GM19351 (cell line): ENCODE results near the gene COPS6.

Experiments
- ATAC-seq: cut with Tn5 transposase; IDR thresholded peaks from one replicate; pipeline ENCODE4 v1.9.1; 2021; ENCODE audit warnings: mild to moderate bottlenecking, moderate library complexity; ENCODE audit not compliant: unreplicated experiment

The COPS6 gene

DNA sequence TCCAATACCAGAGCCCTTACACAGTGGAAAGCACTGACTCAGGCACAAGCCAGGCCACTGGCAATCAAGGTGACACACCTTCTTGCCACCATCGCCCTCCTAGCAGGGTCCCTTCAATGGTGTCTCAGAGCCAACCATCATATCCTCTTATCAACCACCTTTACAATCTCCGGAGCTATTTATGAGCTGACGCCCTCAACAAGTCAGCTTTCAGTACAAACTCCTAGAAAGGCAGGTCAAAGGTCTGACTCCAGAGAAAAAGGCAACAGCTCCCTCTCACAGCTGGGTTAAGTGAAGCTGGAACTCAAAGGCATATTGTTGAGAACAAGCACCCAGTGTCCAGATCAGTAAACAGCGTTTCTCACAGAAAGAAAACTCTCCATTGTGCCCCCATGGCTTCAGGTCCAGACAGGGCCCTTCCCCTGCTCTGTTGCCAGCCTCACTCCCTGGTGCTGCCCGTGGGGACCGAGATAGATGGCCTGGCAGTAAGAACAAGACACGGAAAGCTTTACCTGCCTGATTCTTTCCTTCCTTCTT is 9.7 kb upstream of the COPS6 start:
- no peak for ATAC-seq

DNA sequence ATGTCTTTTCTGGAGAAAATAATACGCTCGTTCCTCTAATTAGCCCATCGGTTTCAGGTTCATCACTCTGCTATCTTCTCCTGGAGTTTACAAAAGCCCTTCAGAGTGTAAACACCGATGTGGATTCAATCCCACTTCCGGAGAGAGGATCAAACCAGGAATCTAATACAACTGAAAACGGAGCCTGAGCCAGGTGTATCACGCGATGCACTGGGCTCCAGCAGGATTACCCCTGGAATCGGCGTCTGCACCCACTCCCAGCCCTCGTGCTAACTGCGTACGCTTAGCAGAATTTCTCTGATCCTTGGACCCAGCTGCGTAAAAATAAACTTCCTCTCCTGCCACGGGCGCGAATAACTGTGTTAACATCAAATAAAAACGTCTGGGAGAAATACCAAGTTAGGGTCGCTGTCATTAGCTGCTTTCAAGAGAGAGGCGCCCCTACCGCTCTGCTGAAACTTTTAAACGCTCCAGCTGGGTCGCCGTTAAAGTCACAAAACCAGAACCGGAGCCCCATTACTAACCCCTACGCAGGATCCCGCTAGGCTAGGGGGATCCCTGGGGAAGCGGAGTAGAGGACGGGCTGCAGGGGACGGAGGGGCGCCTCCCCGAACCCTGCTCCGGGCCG is 7.7 kb upstream of the COPS6 start:
- ATAC-seq: no peak

DNA sequence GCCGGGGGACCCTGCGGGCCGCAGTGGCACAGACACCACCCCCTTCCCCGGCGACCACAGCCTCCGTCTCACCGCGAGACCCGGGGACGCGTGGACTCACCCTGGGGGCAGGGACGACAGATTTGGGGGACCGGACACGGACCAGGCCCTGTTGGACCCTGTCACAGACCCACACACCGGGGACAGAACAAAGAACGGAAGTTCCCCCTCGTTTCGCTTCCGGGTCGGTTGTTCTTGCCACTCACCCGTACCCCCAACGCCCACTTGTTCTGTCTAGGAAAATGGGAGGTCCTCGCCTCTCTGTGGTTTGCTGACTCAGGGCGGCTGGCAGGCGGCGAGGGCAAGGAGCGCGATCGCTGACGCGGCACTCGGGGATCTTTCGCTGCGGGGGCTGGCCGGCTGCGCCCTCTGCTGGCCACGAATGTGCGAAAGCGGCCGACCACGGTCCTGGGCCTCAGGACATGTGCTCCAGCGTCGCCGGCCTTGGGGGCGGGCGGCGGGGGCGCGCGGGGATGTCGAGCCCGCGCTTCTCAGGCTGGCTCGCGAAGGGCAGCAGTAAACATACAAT is 7.2 kb upstream of the COPS6 start, which contains the start of gene ZNF3:
Gene ZNF3 (minus strand): TSS at position 189 of the 568 bp plus-strand sequence. CDS start 4,366 bp downstream, outside the sequence.
- ATAC-seq: peak; percentile 82

DNA sequence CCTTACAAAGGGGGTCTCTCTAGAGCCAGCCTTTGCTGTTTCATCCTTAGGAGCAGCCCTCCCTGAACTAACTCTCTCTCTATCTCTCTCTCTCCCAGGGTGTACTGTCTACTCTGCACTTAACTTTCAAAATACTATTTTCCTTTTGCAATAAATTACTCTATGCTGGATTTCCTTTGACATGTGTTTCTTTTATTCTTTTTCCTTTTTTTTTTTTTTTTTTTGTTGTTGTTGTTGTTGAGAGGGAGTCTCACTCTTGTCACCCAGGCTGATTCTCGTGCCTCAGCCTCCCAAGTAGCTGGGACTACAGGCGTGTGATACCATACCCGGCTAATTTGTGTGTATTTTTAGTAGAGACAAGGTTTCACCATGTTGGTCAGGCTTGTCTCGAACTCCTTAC is 5.8 kb upstream of the COPS6 start:
- no peak for ATAC-seq

DNA sequence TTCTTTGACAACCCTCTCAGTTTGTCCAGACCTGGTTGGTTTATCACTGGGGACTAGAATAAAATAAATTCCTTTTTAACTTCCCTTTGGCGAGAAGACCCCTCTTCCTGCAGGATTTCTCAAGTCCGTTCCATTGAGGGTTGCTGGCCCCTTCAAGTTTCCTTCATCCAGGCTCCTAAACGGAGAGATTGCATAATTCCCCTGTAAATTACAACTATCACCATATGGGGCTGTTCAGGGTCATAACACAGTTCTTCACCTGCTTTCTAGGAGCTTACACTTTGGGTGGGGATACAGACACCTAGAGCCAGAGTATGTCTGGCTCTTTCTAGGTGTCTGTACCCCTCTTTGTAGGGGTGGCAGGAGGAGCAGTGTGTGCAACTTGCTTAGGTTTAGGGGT is 3.3 kb upstream of the COPS6 start:
- ATAC-seq: no peak

DNA sequence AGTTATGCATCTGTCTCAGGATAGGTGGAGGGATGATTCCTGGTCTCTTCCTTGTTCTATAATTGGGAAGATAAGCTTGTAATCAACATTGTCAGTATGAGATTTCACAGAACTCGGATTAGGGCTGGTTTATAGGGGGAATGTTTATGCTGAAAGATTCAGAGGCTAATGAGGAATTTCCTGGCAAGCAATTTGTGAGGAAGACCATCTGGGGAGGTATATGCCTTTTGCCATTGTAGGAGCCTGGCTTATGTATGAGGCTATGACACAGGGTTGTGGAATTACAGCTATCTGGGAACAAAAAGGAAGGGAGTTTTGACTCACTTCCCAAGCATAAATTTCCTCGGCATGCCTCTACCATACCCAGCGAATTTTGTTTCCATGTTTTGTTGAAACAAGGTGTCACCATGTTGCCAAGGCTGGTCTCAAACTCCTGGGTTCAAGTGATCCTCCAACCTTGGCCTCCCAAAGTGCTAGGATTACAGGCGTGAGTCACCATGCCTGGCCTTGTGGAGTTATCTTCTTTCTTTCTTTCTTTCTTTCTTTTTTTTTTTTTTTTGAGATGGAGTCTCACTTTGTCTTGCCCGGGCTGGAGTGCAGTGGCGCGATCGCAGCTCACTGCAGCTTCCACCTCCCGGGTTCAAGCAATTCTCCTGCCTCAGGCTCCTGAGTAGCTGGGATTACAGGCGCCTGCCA is 1.6 kb upstream of the COPS6 start:
- no peak for ATAC-seq

DNA sequence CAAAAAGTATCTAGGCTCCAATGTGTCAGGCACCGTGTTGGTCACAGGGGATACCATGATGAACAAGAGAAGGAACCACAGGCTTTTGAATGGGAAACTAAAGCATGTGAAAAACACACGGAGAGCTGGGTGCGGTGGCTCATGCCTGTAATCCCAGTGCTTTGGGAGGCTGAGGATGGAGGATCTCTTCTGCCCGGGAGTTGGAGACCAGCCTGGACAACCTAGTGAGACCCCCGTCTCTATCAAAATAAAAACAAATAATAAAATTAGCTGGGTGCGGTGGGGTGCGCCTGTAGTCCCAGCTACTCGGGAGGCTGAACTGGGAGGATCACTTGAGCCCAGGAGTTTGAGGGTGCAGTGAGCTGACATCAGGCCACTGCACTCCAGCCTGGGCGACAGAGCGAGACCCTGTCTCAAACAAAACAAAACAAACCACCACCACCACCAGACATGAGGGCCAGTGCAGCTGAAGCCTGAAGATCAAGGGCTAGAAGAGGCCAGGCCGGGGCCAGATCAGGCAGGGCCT is 611 bp upstream of the COPS6 start:
- ATAC-seq: no peak

DNA sequence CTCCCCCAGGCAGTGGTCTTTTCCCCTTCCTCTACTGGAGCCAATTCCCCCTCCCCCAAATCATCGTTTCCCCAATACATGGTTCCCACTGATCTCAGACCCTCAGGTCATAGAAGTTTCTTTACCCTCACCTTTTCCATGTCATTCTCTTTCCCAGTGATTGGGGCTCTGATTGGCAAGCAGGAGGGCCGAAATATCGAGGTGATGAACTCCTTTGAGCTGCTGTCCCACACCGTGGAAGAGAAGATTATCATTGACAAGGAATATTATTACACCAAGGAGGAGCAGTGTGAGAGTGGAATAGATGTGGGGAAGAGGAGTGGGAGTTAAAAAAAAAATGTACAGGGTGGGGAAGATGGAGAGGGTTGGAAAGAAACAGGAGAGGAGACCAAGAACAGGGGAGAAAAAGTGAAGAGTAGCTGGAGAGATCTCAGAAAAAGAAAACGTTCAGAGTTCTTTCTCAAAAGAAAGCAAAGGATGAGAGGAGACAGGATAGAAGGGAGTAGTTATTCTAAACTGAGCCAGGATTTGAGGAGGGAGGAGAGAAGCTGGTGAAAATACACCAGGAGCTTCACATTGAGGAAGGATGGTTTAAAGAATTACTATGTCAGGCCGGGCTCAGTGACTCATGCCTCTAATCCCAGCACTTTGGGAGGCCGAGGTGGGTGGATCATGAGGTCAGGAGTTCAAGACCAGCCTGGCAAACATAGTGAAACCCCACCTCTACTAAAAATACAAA is 858 bp downstream of the COPS6 start:
- no peak for ATAC-seq

DNA sequence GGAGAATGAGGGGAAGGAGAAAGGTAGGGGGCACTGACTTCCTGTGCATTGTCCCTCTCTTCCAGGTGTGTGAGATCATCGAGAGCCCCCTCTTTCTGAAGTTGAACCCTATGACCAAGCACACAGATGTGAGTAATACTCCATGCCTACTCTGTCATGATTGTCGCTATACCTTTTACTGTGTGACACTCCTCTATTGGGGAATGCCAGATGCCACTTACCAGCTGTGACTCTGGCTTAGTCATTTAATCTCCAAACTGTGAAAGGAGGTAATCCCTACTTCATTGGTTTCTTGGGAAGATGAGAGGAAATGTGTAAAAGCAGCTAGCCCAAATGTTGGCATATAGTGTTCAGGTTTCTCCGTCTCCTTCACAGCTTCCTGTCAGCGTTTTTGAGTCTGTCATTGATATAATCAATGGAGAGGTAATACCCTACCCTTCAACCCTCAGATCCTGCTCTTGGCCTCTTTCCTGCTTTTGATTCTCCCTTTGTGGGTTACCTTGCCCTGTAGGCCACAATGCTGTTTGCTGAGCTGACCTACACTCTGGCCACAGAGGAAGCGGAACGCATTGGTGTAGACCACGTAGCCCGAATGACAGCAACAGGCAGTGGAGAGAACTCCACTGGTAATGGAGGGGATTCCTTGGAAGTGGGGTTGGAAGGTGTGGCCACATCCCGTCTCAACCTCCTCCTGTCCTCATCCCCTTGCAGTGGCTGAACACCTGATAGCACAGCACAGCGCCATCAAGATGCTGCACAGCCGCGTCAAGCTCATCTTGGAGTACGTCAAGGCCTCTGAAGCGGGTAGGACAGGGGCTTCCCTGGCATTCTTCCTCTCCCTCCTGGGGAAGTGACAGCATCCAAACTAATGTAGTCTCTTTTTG is 2.0 kb downstream of the COPS6 start:
- ATAC-seq: no peak

DNA sequence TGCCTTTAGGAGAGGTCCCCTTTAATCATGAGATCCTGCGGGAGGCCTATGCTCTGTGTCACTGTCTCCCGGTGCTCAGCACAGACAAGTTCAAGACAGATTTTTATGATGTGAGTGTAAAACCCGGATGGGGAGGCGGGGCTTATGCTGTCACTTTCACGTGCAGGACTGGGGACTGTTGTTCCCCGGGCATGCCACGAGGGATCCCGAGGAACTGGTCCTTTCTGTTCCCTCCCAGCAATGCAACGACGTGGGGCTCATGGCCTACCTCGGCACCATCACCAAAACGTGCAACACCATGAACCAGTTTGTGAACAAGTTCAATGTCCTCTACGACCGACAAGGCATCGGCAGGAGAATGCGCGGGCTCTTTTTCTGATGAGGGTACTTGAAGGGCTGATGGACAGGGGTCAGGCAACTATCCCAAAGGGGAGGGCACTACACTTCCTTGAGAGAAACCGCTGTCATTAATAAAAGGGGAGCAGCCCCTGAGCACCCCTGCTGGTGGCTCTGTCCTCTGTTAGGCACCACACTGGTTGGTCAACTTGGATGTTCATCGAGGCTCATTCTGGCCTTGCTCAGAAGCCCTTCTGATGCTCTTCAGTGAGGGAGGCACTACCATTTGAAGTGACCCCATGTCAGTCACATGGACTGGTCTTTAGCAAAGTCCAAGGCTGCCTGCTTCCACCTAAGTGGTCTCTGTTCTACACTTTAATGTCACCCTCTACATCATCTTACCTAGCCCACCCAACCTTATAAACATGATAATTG is 2.8 kb downstream of the COPS6 start:
- ATAC-seq: no peak

DNA sequence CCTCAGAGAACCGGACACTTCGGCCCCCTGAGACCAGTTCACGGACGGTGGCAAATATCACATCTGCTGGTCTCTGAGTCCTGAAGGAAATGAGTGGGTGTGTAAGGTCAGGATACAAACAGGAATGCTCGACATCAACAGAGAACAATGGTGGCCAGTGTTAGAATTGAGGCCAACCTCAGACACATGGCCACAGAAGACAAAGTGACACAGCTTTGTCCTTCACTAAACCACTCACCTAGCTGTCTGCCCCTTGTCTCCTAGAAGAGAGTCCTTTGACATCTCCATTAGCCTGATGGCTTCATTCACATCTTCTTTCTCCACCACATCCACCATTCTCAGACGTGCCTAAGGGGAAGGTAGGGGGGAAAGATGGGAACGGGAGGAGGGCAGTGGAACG is 4.3 kb downstream of the COPS6 start:
- ATAC-seq: no peak

DNA sequence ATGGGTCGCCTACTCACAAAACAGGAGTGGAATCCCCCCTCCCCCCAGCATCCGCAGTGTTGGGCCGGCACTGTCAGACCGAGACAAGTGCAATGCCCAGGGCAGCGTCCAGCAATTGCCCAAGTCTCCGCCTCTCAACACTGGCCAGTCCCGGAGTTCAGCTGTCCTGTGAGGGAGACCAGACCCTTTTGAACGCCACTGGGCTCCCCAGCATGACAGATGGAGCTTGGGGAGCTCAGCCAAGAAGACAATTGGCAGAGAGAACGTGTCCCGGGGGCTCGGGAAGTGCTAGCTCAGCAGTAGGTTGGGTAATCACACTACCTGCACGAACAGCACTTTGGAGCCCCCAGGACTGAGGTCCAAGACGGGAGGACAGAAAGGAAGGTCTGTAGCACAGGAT is 4.7 kb downstream of the COPS6 start:
- ATAC-seq: no peak

DNA sequence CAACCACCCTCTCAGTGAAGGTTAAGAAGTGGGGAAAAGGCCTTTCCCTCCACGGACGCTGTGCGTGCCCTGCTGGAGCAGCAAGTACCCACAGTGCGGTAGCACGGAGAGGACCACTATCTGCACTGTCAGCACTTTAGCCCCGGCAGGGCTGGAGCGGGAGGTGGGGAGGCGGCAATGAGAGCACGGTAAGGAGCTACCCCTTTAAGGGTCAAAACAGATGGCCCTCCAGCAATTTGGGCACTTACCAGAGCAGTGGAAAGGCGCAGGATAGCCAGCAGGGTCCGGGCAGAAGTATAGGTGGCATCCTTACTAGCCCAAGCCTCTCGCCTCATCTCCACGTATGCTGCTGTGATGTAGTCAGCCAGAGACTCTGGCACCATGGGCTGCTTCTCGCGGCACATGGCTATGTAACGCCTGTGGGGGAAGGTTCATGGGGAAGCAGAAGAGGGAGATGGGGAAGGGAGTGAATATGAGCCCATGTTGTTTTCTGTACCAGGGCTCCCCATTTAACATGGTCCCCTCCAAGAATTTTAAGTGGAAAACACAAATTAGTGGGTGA is 5.2 kb downstream of the COPS6 start:
- no peak for ATAC-seq

DNA sequence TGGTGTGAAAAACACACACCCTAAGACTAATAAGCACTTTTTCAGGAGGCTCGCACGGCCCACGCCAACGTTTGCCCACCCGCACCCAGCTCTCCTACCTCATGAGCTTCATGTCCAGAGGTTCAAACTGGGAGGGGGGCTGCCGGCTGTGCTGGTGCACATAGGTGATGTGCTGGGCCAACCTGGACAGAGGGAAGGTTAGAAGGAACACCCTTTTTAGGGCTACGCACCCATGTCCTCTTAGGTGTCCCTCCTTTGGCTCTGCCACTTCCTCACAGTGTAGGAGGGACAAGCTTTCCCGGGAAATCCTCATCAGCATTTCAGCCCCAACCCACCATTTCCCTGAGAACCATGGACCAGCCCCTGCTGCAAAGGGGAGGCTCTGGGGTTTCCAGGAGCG is 6.5 kb downstream of the COPS6 start:
- no peak for ATAC-seq

DNA sequence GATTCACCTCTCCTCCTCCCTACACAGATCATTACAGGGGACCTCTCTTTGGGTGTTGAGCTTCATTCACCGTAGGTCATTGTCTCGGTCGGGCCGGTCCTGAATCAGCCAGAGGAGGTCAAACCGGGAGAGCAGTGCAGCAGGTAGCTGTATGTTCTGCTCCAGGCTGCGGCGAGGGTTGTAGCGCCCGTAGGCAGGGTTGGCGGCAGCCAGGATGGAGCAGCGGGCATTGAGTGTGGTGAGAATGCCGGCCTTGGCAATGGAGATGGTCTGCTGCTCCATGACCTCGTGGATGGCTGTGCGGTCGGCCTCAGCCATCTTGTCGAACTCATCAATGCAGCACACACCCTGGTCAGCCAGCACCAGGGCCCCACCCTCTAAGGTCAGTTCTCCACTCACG is 6.9 kb downstream of the COPS6 start:
- no peak for ATAC-seq

DNA sequence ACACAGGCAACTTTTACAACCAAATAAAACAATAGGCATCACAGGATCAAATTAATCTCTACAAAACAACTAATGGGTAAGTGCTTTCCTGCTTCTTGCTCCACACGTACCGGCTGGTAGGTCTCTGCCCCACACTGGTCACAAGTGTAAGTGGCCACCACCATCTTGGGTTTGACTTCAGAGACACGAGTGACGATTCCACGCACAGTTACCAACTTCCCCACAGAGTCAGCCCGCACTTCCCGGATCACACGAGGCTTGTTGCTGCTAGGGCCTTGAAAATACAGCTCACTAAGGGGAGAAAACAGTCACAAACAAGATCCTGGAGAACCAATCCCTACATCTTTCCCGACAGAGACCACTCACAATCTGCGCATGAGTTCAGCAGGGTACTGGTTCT is 10.1 kb downstream of the COPS6 start:
- ATAC-seq: no peak

DNA sequence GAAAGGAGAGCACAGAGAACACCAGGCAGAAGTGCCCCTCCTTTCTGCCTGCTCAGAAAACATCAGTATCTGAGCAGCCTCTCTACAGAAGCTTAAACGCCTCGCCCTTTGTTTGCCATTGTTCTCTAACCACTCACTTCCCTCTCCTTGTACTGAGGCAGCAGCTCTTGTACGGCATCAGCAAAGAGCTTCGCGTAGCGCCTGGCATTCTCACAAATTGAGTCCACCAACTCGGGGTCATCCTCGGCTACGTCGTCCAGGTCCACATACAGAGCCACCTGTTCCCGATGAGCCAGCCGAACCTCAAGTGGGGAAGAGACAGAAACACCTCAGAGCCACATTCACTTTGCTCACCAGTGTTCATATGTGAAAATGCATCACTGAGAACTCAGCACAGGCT is 10.7 kb downstream of the COPS6 start:
- no peak for ATAC-seq

DNA sequence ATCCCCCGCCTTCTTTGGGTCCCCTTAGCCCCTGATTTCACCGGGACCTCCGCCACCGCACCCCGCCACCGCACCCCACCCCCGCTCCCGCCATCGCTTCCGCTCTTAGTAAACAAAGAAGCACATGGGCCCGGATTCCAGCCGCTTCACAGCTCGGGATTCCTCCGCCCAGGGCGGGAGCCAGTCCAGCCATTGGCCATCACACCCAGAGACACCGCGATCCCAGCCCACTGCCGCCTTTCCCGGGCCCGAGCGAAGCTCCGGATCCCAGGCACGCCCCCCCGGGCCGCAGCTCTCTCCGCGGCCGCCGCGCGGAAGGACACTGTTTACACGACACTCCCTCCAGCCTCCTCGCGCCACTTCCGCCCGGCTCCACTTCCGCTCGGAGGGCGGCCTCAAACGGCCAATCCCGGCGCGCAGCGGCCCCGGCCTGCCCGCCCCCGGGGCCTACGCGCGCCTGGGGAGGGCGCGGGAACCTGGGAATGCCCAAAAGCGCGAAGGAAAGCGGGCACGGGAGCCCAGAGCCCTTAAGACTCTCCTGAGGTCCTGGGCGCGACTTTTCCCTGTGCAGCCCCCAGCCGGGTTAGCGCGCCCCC is 11.7 kb downstream of the COPS6 start:
- peak; percentile 65 for ATAC-seq
